NCI-H524 (cell line): ENCODE results near the gene CPNE2.

Source experiments
- DNase-seq, 2 experiments: peaks; one replicate each; lab custom pipeline; 2025; lab: John Stamatoyannopoulos, UW

The CPNE2 gene

DNA sequence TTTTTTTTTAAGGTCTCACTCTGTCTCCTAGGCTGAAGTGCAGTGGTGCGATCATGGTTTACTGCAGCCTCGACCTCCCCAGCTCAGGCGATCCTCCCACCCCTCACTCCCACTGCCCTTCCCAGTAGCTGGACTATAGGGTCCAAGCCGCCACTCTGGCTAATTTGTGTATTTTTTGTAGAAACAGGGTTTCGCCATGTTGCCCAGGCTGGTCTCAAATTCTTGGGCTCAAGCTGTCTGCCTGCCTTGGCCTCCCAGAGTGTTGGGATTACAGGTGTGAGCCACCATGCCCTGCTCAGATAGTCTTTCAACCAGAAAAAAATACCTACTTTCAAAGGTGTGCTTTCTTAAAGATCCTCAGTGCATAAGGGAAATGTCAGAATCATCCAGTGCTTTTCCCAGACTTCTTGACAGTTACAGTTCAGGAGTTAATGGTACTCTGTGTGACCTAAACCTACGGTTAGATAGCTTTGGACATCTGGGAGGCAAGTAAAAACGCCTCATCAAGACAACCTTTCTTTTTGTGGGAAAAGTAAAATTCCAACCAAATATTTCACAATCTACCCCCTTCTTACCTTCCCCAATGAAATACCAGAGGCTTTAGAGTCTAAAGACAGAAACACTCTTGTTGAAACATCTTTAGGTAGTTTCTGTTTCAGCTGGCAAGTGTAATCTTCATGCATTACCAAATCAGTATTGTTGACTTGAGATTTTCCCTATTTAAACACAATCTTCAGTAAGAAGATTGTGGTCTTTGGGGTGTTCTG lies 100.5 kb downstream of the CPNE2 start:
- DNase-seq: no peak

DNA sequence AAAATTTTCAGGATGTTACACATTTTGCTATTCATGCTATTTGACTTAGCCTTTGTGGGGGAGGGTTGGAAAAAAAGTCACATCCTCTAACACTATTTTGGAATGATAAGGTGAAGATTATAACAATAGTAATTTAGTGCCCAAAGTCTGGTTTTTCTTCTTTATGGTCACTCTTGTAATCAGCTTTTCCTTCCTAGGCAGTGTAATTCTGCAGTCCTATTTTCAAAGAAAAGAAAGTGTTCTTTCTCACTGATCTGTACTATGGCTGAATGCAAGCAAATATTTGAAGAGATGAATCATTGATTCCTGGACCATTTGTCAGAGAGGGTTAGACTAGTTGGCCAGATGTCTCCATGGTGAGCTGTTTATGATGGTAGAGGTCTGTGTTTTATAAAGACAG lies 102.1 kb downstream of the CPNE2 start:
- peak in 1 of 2 experiments; percentile 12 for DNase-seq

GRCh38 chr16:57196286-57196685 lies 103.9 kb downstream of the CPNE2 start:
- no peak for DNase-seq

GRCh38 chr16:57196753-57197152 lies 104.4 kb downstream of the CPNE2 start:
- no peak for DNase-seq
